ENCODE data around the gene SPRED1. TPM values are rescaled to one million over a fixed set of nuclear protein-coding genes. Genes with fewer than 3 reads are reported as not detected.

Gene SPRED1
- total and polyA plus RNA-seq, 9 of the 15 experiments (the other 6 are each of a cell fraction or from before 2014, with no cell fraction given): 2.8 to 17.4 (median 7.9) TPM

DNA sequence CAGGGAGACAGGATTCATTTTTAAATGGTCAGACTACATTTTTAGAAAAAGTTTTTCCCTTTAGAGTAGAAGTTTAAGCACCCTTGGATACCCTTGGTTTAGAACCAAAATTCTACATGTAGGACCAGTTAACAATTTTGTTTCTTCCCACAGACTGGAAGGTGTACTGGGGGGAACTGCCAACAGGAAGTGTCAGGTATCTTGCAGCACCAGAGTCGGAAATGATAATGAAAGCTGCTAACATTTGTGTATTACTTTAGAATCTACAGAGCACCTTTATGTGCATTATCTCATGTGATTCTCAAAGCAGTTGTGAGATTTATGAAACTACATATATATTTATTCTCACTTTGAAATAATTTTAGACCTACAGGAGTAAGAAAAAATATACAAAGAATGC, 21.5 kb downstream of the SPRED1 start:
- 31% methylated on average over 1 of the region's 1 CpG for WGBS (ENCODE audit: insufficient coverage, low coverage, missing lambda C conversion rate)
- FAIRE-seq: no peak
- Histone ChIP-seq H3K27me3 (ENCODE audit: control insufficient read depth in 2 of 2, insufficient read depth in 2 of 2, low read length in 2 of 2) (no peaks in the 10 kb centered on the region), H3K4me3 (no peak overlapping the region), H3K36me3 (ENCODE audit: control insufficient read depth, insufficient read depth, low read length) (peaks cover 7% of the 10 kb centered on the region; the same call in 1 of the 3 replicates), H3K79me2 (ENCODE audit: control insufficient read depth, insufficient read depth, low read length) (peaks cover 88% of the 10 kb centered on the region), H3K4me1 (replicated peaks in 1 of 2; ENCODE audit: control insufficient read depth in 2 of 2, insufficient read depth in 2 of 2, low read length in 2 of 2) (peaks cover 0 to 5% of the 10 kb centered on the region in 2 experiments; a peak in 1 of 5 replicates), H2AFZ (ENCODE audit: low read depth, low read length) (no peak overlapping the region), H3K27ac (ENCODE audit: extremely low read depth, low read depth, low read length) (peak overlapping the region; percentile 5; the same call in 1 of the 3 replicates), H3K4me2 (ENCODE audit: insufficient read depth, low read length) (no peak overlapping the region), H3K9me3 (replicated peaks; ENCODE audit: control insufficient read depth, insufficient read depth, low read depth, low read length) (no peaks in the 10 kb centered on the region), H3K9me1 (ENCODE audit: control insufficient read depth, insufficient read depth, low read length) (no peaks in the 10 kb centered on the region), H3K9ac (ENCODE audit: insufficient read depth in 1 of 2, low read depth in 2 of 2, low read length in 2 of 2) (no peak overlapping the region), H4K20me1 (replicated peaks; ENCODE audit: control insufficient read depth, insufficient read depth, low read length) (no peaks in the 10 kb centered on the region)
- ChIA-PET CTCF (ENCODE audit: low intra/inter-chr PET ratio) (no interaction called here), POLR2A (interaction anchor here (0.6 to 2.1 kb wide), 5 partner anchors 9 to 62 kb away, joined by 3 to 5 read pairs (median 3); no protein-coding TSS in a partner anchor)
- peak; percentile 65 for ATAC-seq
- TF ChIP-seq NCOA2 (IDR thresholded peaks at IDR 0.05; ENCODE audit: partially characterized antibody in 2 of 2) (no peak), RB1 (IDR thresholded peaks at IDR 0.05; ENCODE audit: low read depth) (no peak), BRF1 (IDR thresholded peaks at IDR 0.05; ENCODE audit: borderline replicate concordance, extremely low read depth, insufficient read length) (no peak), TAF7 (tag; IDR thresholded peaks at IDR 0.05) (no peak), SPI1 (IDR thresholded peaks at IDR 0.05; ENCODE audit: borderline replicate concordance, low read depth, low read length) (peak; percentile 22; the same call in 1 of the 2 replicates)
- intact Hi-C loops (cut with micrococcal nuclease) (no loop called here), in situ Hi-C loops (cut with MboI) (no loop called here)
- peak in 1 of 4 experiments; percentile 15 for DNase-seq (ENCODE audit: extremely low read depth in 1 of 4, low spot score in 3 of 4)
- BruUV-seq (replicated peaks): no TSS peak

DNA sequence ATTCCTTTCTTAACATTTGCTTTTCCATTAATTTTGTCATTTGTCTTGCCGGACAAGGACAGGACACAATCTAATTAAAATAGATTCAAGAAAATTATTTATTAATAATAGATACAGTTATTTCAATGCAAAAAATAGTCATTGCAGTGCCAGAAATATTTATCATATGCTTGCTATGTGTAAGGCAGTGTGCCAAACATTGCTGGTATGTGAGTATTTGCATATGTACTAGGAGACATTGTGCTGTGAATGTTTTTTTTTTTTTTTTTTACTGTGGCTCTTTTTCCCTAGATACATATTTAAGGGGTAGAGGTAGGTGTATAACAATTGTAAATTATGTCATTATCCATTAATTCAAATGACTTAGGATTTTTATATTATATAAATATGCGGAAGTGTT, 23.3 kb downstream of the SPRED1 start:
- Histone ChIP-seq H3K9ac (ENCODE audit: insufficient read depth in 1 of 2, low read depth in 2 of 2, low read length in 2 of 2) (no peak overlapping the region), H3K79me2 (ENCODE audit: control insufficient read depth, insufficient read depth, low read length) (peaks cover 93% of the 10 kb centered on the region), H3K27me3 (ENCODE audit: control insufficient read depth in 2 of 2, insufficient read depth in 2 of 2, low read length in 2 of 2) (no peaks in the 10 kb centered on the region), H4K20me1 (replicated peaks; ENCODE audit: control insufficient read depth, insufficient read depth, low read length) (no peaks in the 10 kb centered on the region), H2AFZ (ENCODE audit: low read depth, low read length) (no peak overlapping the region), H3K4me3 (no peak overlapping the region), H3K9me3 (replicated peaks; ENCODE audit: control insufficient read depth, insufficient read depth, low read depth, low read length) (no peaks in the 10 kb centered on the region), H3K9me1 (ENCODE audit: control insufficient read depth, insufficient read depth, low read length) (no peaks in the 10 kb centered on the region), H3K27ac (ENCODE audit: extremely low read depth, low read depth, low read length) (no peak overlapping the region), H3K4me1 (replicated peaks in 1 of 2; ENCODE audit: control insufficient read depth in 2 of 2, insufficient read depth in 2 of 2, low read length in 2 of 2) (peaks cover 0 to 5% of the 10 kb centered on the region in 2 experiments; a peak in 1 of 5 replicates), H3K36me3 (ENCODE audit: control insufficient read depth, insufficient read depth, low read length) (peaks cover 4% of the 10 kb centered on the region; the same call in 1 of the 3 replicates), H3K4me2 (ENCODE audit: insufficient read depth, low read length) (no peak overlapping the region)
- POLR2A ChIA-PET: interaction anchor here (1.2 kb wide), 1 partner anchor 12 kb away, joined by 3 read pairs; no protein-coding TSS in a partner anchor
- intact Hi-C loops (cut with micrococcal nuclease) (no loop called here), in situ Hi-C loops (cut with MboI) (no loop called here)
- no peak for DNase-seq (ENCODE audit: extremely low read depth in 1 of 4, low spot score in 3 of 4)
- no TSS peak for BruUV-seq (replicated peaks)
- WGBS (ENCODE audit: insufficient coverage, low coverage, missing lambda C conversion rate): 47% methylated on average over 2 of the region's 2 CpGs
- ATAC-seq: no peak
- no peak for FAIRE-seq
- CTCF ChIA-PET (ENCODE audit: low intra/inter-chr PET ratio): no interaction called here
- TF ChIP-seq ZNF785 (CRISPR knock-in tag; IDR thresholded peaks at IDR 0.05) (no peak), ETV5 (CRISPR knock-in tag; IDR thresholded peaks at IDR 0.05; ENCODE audit: low read depth) (no peak), HNRNPLL (IDR thresholded peaks at IDR 0.05; ENCODE audit: low read depth, low read length, poor library complexity, severe bottlenecking) (no peak), JUNB (CRISPR knock-in tag; conservative IDR thresholded peaks at IDR 0.05) (no peak)
- TF ChIP-seq, protein P1, sequence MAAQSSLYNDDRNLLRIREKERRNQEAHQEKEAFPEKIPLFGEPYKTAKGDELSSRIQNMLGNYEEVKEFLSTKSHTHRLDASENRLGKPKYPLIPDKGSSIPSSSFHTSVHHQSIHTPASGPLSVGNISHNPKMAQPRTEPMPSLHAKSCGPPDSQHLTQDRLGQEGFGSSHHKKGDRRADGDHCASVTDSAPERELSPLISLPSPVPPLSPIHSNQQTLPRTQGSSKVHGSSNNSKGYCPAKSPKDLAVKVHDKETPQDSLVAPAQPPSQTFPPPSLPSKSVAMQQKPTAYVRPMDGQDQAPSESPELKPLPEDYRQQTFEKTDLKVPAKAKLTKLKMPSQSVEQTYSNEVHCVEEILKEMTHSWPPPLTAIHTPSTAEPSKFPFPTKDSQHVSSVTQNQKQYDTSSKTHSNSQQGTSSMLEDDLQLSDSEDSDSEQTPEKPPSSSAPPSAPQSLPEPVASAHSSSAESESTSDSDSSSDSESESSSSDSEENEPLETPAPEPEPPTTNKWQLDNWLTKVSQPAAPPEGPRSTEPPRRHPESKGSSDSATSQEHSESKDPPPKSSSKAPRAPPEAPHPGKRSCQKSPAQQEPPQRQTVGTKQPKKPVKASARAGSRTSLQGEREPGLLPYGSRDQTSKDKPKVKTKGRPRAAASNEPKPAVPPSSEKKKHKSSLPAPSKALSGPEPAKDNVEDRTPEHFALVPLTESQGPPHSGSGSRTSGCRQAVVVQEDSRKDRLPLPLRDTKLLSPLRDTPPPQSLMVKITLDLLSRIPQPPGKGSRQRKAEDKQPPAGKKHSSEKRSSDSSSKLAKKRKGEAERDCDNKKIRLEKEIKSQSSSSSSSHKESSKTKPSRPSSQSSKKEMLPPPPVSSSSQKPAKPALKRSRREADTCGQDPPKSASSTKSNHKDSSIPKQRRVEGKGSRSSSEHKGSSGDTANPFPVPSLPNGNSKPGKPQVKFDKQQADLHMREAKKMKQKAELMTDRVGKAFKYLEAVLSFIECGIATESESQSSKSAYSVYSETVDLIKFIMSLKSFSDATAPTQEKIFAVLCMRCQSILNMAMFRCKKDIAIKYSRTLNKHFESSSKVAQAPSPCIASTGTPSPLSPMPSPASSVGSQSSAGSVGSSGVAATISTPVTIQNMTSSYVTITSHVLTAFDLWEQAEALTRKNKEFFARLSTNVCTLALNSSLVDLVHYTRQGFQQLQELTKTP (IDR thresholded peaks at IDR 0.05; ENCODE audit: low read depth in 1 of 2, partially characterized antibody in 2 of 2): no peak
- TF ChIP-seq, protein P2, sequence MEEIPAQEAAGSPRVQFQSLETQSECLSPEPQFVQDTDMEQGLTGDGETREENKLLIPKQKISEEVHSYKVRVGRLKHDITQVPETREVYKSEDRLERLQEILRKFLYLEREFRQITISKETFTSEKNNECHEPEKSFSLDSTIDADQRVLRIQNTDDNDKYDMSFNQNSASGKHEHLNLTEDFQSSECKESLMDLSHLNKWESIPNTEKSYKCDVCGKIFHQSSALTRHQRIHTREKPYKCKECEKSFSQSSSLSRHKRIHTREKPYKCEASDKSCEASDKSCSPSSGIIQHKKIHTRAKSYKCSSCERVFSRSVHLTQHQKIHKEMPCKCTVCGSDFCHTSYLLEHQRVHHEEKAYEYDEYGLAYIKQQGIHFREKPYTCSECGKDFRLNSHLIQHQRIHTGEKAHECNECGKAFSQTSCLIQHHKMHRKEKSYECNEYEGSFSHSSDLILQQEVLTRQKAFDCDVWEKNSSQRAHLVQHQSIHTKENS (CRISPR knock-in tag; IDR thresholded peaks at IDR 0.05): no peak
